Measurements from ENCODE around the gene MRPL4.

DNA sequence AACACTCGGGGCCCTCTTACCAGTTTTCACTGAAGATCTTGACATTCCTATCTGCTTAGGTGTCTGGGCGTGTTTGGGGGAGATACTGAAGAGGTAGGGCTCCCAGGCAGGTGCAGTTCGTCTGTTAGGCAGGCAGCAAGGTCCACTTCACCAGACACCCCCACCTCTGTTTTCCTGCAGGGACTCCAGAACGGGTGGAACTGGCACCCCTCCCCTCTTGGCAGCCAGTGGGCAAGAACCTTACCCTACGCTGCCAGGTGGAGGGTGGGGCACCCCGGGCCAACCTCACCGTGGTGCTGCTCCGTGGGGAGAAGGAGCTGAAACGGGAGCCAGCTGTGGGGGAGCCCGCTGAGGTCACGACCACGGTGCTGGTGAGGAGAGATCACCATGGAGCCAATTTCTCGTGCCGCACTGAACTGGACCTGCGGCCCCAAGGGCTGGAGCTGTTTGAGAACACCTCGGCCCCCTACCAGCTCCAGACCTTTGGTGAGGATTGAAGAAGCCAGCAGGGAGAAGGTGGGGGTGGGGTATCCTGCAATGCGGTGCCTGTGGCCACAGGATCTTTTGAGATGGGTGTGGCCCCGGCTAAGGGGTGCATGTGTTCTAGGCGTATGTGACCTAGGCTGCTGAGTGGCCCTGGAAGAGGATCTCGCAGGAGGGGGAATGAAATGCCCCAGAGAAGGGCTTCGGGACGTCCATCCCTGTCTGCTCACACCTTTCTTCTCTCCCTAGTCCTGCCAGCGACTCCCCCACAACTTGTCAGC is 31.5 kb downstream of the MRPL4 start:
- TF ChIP-seq CTCF (IDR thresholded peaks at IDR 0.05) (no peak), POLR2A (IDR thresholded peaks at IDR 0.05) (no peak)
